HG03460 (cell line): ENCODE results near the gene ATP2A1.
"Not testable (repeated sequence)": the region's sequence is repeated elsewhere in the genome, so short reads cannot be mapped to it uniquely, and the experiment has no call there.

Experiments used
- ATAC-seq: cut with Tn5 transposase; IDR thresholded peaks from one replicate; pipeline ENCODE4 v1.9.1; 2021; ENCODE audit not compliant: unreplicated experiment

The ATP2A1 gene

DNA sequence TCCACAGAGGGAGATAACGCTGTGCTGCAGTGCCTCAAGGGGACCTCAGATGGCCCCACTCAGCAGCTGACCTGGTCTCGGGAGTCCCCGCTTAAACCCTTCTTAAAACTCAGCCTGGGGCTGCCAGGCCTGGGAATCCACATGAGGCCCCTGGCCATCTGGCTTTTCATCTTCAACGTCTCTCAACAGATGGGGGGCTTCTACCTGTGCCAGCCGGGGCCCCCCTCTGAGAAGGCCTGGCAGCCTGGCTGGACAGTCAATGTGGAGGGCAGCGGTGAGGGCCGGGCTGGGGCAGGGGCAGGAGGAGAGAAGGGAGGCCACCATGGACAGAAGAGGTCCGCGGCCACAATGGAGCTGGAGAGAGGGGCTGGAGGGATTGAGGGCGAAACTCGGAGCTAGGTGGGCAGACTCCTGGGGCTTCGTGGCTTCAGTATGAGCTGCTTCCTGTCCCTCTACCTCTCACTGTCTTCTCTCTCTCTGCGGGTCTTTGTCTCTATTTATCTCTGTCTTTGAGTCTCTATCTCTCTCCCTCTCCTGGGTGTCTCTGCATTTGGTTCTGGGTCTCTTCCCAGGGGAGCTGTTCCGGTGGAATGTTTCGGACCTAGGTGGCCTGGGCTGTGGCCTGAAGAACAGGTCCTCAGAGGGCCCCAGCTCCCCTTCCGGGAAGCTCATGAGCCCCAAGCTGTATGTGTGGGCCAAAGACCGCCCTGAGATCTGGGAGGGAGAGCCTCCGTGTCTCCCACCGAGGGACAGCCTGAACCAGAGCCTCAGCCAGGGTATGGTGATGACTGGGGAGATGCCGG, 54.3 kb downstream of the ATP2A1 start:
- ATAC-seq, result no peak

DNA sequence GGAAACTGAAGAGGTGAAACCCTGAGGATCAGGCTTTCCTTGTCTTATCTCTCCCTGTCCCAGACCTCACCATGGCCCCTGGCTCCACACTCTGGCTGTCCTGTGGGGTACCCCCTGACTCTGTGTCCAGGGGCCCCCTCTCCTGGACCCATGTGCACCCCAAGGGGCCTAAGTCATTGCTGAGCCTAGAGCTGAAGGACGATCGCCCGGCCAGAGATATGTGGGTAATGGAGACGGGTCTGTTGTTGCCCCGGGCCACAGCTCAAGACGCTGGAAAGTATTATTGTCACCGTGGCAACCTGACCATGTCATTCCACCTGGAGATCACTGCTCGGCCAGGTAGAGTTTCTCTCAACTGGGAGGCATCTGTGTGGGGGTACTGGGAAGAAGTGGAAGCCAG, 54.9 kb downstream of the ATP2A1 start:
- ATAC-seq, result no peak

DNA sequence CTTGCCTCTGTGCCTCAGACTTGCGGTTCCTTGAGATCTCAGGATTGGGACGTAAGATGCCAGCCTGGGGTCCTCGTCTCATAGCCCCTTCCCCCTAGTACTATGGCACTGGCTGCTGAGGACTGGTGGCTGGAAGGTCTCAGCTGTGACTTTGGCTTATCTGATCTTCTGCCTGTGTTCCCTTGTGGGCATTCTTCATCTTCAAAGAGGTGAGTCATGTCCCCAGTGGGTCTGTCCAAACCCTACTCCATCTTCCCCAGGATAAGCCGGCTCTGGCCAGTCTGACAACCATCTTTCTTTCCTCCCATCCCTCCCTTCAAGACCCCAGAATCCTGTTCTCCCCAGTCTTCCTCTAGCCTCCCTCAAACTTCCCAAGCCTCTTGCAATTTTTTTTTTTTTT, 57.1 kb downstream of the ATP2A1 start:
- no peak for ATAC-seq

DNA sequence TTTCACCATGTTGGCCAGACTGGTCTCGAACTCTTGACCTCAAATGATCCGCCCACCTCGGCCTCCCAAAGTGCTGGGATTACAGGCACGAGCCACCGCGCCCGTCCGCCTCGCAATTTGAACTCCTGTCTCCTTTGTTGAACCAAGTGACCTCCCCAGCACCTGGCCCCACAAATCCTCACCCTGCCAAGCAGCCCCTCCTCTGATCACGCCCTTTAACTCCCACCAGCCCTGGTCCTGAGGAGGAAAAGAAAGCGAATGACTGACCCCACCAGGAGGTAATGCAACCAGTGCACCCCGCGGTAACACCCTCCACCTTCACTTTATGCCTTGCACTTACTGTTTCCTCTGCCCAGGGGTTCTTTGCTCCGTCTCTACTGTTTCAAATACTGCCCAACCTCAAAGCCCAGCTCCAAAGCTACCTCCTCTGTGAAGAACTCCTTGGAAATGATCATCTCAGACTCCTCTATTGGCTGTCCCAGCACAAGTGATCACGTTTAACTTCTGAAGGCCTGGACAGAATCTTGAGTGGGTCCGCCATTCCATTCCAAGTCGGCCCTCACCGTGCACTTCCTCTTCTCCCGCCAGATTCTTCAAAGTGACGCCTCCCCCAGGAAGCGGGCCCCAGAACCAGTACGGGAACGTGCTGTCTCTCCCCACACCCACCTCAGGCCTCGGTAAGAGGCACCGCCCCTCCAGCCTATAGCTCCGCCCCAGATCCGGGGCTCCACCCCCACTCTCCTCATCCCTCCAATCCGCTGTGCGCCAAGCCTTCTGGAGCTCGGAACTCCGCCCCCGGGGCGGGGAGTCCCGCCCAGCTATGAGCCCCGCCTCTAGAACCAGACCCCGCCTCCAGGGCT, 57.9 kb downstream of the ATP2A1 start:
- peak; percentile 73 for ATAC-seq

DNA sequence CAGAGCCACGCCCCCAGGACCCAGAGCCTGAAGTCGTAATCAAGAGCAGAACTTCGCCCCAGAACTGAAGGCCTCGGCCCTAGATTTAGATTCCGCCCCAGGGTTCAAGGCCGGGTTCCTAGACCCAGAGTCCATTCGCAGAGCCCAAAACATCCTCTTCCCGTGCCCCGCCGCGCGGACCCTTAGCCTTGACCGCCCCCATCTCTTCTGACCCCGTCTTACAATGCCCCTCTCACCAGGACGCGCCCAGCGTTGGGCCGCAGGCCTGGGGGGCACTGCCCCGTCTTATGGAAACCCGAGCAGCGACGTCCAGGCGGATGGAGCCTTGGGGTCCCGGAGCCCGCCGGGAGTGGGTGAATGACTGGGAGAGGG, 58.5 kb downstream of the ATP2A1 start:
- ATAC-seq, result no peak

DNA sequence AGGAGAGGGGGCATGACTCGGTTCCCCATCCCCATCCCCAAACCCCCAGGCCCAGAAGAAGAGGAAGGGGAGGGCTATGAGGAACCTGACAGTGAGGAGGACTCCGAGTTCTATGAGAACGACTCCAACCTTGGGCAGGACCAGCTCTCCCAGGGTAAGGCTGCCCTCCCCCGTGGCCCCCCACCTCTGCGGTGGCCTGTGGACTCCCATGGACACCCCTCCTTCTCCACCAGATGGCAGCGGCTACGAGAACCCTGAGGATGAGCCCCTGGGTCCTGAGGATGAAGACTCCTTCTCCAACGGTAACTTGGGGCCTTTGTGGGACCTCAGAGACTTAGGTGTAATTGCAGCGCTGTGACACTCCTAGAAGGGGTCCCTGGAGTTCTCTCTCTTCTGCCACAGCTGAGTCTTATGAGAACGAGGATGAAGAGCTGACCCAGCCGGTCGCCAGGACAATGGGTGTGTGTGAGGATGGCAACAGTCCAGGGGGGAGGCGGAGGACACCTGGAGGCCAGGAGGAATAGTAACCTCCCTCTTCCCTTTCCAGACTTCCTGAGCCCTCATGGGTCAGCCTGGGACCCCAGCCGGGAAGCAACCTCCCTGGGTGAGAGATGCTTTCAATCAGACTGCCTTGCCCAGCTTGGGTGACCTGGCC, 59.1 kb downstream of the ATP2A1 start:
- no peak for ATAC-seq

DNA sequence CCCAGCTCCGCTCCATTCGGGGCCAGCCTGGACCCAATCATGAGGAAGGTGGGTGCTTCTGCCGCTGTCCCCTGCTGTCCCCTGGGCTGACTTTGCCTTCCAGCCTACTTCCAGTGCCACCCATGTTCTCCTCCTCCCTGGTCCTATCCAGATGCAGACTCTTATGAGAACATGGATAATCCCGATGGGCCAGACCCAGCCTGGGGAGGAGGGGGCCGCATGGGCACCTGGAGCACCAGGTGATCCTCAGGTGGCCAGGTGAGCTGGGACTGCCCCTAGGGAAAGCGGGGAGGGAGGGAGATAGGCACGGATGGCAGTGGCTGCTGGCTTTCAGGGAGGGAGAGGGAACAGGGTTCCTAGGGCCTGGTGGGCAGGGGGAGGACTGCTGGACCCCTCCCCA, 60.4 kb downstream of the ATP2A1 start:
- no peak for ATAC-seq

DNA sequence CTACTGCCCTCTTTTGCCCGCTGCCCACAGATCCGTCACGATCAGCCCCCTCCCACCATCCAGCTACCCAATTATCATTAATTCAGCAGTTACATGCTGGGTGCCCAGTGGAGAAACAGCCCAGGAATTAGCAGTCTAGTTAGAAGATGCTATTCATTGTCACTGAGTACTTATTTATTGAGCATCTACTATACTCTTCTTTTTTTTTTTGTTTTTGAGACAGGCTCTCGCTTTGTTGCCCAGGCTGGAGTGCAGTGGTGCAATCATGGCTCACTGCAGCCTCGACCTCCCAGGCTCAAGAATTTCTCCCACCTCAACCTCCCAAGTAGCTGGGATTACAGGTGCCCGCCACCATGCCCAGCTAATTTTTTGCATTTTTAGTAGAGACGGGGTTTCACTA, 61.5 kb downstream of the ATP2A1 start:
- ATAC-seq, result not testable (repeated sequence)

DNA sequence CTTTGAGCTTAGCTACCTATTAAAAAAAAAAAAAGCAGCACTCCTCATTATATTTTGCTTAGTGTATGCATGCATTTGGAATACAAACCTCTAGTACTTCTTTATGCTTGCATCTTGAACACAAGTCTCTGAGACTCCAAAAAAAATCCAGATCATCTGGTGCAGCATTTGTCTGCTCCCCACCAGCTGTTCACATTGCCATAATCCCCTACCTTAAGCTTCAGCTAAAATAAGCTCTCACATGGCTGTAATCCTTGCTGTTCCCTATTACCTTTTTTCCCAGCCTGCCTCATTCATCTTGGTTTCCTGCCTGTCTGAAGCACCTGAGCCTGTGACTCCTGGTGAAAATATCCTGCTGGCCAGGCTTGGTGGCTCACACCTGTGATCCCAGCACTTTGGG, 65.0 kb downstream of the ATP2A1 start:
- ATAC-seq, result no peak

DNA sequence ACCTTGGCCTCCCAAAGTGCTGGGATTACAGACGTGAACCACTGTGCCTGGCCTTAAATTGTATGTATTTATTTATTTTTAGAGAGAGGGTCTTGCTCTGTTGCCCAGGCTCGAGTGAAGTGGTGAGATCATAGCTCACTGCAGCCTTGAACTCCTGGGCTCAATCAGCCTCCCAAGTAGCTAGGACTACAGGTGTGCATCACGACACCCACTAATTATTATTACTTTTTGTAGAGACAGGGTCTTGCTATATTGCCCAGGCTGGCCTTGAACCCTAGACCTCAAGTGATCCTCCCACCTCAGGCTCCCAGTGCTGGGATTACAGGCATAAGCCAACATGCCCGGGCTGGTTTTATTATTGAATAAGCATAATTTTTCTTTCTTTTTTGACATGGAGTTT, 68.4 kb downstream of the ATP2A1 start:
- no peak for ATAC-seq

DNA sequence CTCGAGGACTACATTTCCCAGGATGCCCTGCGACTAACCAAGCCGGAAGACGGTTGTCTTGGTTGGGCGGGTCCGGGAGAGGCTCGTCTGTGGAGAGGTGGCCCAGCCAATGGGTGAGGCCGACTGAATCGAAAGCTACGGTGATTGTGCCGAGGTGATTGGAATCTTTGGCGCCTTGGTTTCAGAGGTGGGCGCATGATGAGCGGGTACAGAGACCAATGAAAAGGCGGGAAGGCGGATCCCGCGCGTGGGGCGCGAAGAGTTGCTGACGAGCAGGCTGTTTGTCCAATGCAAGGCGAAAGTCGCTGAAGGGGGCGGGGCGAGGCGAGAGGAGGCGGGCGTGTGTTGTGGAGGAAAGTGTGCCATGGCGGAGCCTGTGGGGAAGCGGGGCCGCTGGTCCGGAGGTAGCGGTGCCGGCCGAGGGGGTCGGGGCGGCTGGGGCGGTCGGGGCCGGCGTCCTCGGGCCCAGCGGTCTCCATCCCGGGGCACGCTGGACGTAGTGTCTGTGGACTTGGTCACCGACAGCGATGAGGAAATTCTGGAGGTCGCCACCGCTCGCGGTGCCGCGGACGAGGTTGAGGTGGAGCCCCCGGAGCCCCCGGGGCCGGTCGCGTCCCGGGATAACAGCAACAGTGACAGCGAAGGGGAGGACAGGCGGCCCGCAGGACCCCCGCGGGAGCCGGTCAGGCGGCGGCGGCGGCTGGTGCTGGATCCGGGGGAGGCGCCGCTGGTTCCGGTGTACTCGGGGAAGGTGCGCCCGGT, 72.5 kb downstream of the ATP2A1 start, which contains the start of gene NFATC2IP:
Gene NFATC2IP, plus strand, starts transcription at position 290 of the 762 bp plus-strand sequence. Its CDS starts 75 bp downstream, at position 365.
- ATAC-seq, result peak; percentile 79

DNA sequence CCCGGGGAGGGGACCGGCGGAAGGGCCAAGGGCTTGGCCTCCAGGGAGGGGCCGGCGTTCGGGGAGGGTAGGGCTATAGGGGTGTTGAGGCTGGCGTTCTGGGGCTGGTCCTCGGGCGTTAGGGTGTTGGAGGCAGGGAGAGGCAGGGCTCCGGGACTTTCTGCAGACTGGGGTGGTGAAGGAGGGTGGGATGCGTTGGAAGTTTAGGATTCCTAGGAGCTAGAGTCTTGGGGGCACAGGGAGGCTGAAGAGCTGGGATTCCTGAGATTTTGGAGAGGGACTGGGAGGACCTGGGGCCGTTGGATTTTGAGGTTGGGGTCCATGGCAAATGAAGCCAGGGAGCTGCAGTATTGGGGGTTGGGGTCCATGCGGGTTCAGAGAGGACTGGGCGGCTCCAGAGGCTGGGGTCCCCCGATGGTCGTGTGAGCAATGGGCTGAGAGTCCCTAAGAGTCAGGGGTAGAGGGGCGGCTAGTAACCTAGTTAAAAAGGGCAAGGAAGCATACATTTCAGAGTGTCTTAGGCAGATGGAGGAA, 73.2 kb downstream of the ATP2A1 start:
- peak; percentile 31 for ATAC-seq
